ENCODE data around the gene HOXC11.

Gene HOXC11

GRCh38 chr12:53971129-53971528 is 1.8 kb upstream of the HOXC11 start:
- no peak overlapping the region for H3K27ac Mint-ChIP-seq
- H3K4me3 Mint-ChIP-seq: no peak overlapping the region
- H3K9me3 Mint-ChIP-seq: no peaks in the 10 kb centered on the region
- DNase-seq (no peak), ATAC-seq (no peak)
- peaks cover 3% of the 10 kb centered on the region for H3K36me3 Mint-ChIP-seq (ENCODE audit: low read depth)
- H3K27me3 Mint-ChIP-seq: peaks cover 91% of the 10 kb centered on the region
- peaks cover 20% of the 10 kb centered on the region for H3K4me1 Mint-ChIP-seq

GRCh38 chr12:53971686-53972085 is 1.2 kb upstream of the HOXC11 start:
- no peak overlapping the region for H3K27ac Mint-ChIP-seq
- no peak for DNase-seq
- H3K4me3 Mint-ChIP-seq: no peak overlapping the region
- peaks cover 14% of the 10 kb centered on the region for H3K4me1 Mint-ChIP-seq
- H3K36me3 Mint-ChIP-seq (ENCODE audit: low read depth): peaks cover 3% of the 10 kb centered on the region
- no peak for ATAC-seq
- no peaks in the 10 kb centered on the region for H3K9me3 Mint-ChIP-seq
- H3K27me3 Mint-ChIP-seq: peaks cover 90% of the 10 kb centered on the region

- no peak overlapping the region for H3K27ac Mint-ChIP-seq
- H3K4me1 Mint-ChIP-seq: peaks cover 14% of the 10 kb centered on the region
- DNase-seq (no peak), ATAC-seq (no peak)
- H3K4me3 Mint-ChIP-seq: no peak overlapping the region
- peaks cover 90% of the 10 kb centered on the region for H3K27me3 Mint-ChIP-seq
- H3K9me3 Mint-ChIP-seq: no peaks in the 10 kb centered on the region
- peaks cover 3% of the 10 kb centered on the region for H3K36me3 Mint-ChIP-seq (ENCODE audit: low read depth)
Measured at GRCh38 chr12:53972152-53972702, 699 bp upstream of the HOXC11 start.

- Mint-ChIP-seq H3K4me1 (peaks cover 14% of the 10 kb centered on the region), H3K4me3 (peak overlapping the region; percentile 53), H3K27ac (no peak overlapping the region), H3K9me3 (no peaks in the 10 kb centered on the region), H3K27me3 (peaks cover 88% of the 10 kb centered on the region), H3K36me3 (ENCODE audit: low read depth) (peaks cover 3% of the 10 kb centered on the region)
- no peak for ATAC-seq
- no peak for DNase-seq
Measured at GRCh38 chr12:53973236-53974042, 513 bp downstream of the HOXC11 start.

GRCh38 chr12:53974084-53975063 is 1.4 kb downstream of the HOXC11 start, which contains the start of gene HOTAIR:
TSS of gene HOTAIR (minus strand) at chr12:53974954.
- DNase-seq (no peak), ATAC-seq (no peak)
- peaks cover 3% of the 10 kb centered on the region for H3K36me3 Mint-ChIP-seq (ENCODE audit: low read depth)
- peaks cover 88% of the 10 kb centered on the region for H3K27me3 Mint-ChIP-seq
- H3K4me3 Mint-ChIP-seq: peak within 1 kb of the TSS; percentile 50
- peak within 1 kb of the TSS; percentile 49 for H3K27ac Mint-ChIP-seq
- H3K4me1 Mint-ChIP-seq: peaks cover 14% of the 10 kb centered on the region
- no peaks in the 10 kb centered on the region for H3K9me3 Mint-ChIP-seq

GRCh38 chr12:53975064-53975471 is 2.1 kb downstream of the HOXC11 start:
- peaks cover 3% of the 10 kb centered on the region for H3K36me3 Mint-ChIP-seq (ENCODE audit: low read depth)
- ATAC-seq (no peak), DNase-seq (no peak)
- peak overlapping the region; percentile 50 for H3K4me3 Mint-ChIP-seq
- H3K9me3 Mint-ChIP-seq: no peaks in the 10 kb centered on the region
- peaks cover 14% of the 10 kb centered on the region for H3K4me1 Mint-ChIP-seq
- no peak overlapping the region for H3K27ac Mint-ChIP-seq
- peaks cover 88% of the 10 kb centered on the region for H3K27me3 Mint-ChIP-seq

- no peaks in the 10 kb centered on the region for H3K9me3 Mint-ChIP-seq
- peaks cover 3% of the 10 kb centered on the region for H3K36me3 Mint-ChIP-seq (ENCODE audit: low read depth)
- peaks cover 88% of the 10 kb centered on the region for H3K27me3 Mint-ChIP-seq
- ATAC-seq (no peak), DNase-seq (no peak)
- H3K4me3 Mint-ChIP-seq: peak overlapping the region; percentile 50
- H3K27ac Mint-ChIP-seq: peak overlapping the region; percentile 49
- H3K4me1 Mint-ChIP-seq: peaks cover 14% of the 10 kb centered on the region
Measured at GRCh38 chr12:53975479-53976152, 2.7 kb downstream of the HOXC11 start.

GRCh38 chr12:53976172-53976822 is 3.4 kb downstream of the HOXC11 start:
- Mint-ChIP-seq H3K27ac (no peak overlapping the region), H3K9me3 (no peaks in the 10 kb centered on the region), H3K4me3 (no peak overlapping the region), H3K4me1 (peaks cover 14% of the 10 kb centered on the region), H3K27me3 (peaks cover 88% of the 10 kb centered on the region), H3K36me3 (ENCODE audit: low read depth) (peaks cover 3% of the 10 kb centered on the region)
- no peak for DNase-seq
- ATAC-seq: no peak

GRCh38 chr12:53976823-53977595 is 4.1 kb downstream of the HOXC11 start:
- Mint-ChIP-seq H3K4me1 (peaks cover 14% of the 10 kb centered on the region), H3K27ac (no peak overlapping the region), H3K36me3 (ENCODE audit: low read depth) (peaks cover 3% of the 10 kb centered on the region), H3K9me3 (no peaks in the 10 kb centered on the region), H3K4me3 (no peak overlapping the region), H3K27me3 (peaks cover 88% of the 10 kb centered on the region)
- ATAC-seq: no peak
- DNase-seq: no peak

- H3K4me3 Mint-ChIP-seq: no peak overlapping the region
- H3K4me1 Mint-ChIP-seq: peaks cover 13% of the 10 kb centered on the region
- no peaks in the 10 kb centered on the region for H3K9me3 Mint-ChIP-seq
- peaks cover 88% of the 10 kb centered on the region for H3K27me3 Mint-ChIP-seq
- H3K36me3 Mint-ChIP-seq (ENCODE audit: low read depth): peaks cover 3% of the 10 kb centered on the region
- H3K27ac Mint-ChIP-seq: no peak overlapping the region
- DNase-seq (no peak), ATAC-seq (no peak)
Measured at GRCh38 chr12:53977596-53978445, 4.9 kb downstream of the HOXC11 start.

- Mint-ChIP-seq H3K4me3 (no peak overlapping the region), H3K36me3 (ENCODE audit: low read depth) (no peaks in the 10 kb centered on the region), H3K27me3 (peaks cover 89% of the 10 kb centered on the region), H3K27ac (no peak overlapping the region), H3K4me1 (peaks cover 11% of the 10 kb centered on the region), H3K9me3 (no peaks in the 10 kb centered on the region)
- DNase-seq: no peak
- ATAC-seq: no peak
Measured at GRCh38 chr12:53978477-53979356, 5.8 kb downstream of the HOXC11 start.

All from activated naive CD8-positive, alpha-beta T cell treated with anti-CD3 and anti-CD28 coated beads, Interleukin-2, amount 50 U/mL, for 24 hours (primary cell).